Thoracic aorta (tissue), 2 donors: Measurements from ENCODE around the gene GPR108. TPM values are rescaled to one million over a fixed set of nuclear protein-coding genes. Genes with fewer than 3 reads are reported as not detected.

Source experiments
- ATAC-seq: fragments of 150-250 bp; one replicate; pipeline ENCODE4 v1.8.0; 2017; ENCODE audit warnings: low read depth; ENCODE audit not compliant: insufficient number of reproducible peaks, low FRiP score
- DNase-seq: peaks from one replicate; pipeline ENCODE4 v3.0.0-alpha.2; 2020; ENCODE audit warnings: low spot score
- H3K27ac ChIP-seq, 2 donors: fragments of 200-600 bp; sonication (generic); 1 replicate in 1 of 2; 2 replicates in 1 of 2; pipeline ENCODE4 v1.5.1; 2016; ENCODE audit warnings: mild to moderate bottlenecking in 2 of 2, moderate library complexity in 2 of 2
- H3K27me3 ChIP-seq: fragments of 200-600 bp; sonication (generic); replicated peaks from 2 replicates; pipeline ENCODE4 v1.6.0; 2016; ENCODE audit warnings: mild to moderate bottlenecking; ENCODE audit not compliant: insufficient read depth
- H3K36me3 ChIP-seq: fragments of 200-600 bp; sonication (generic); one replicate; pipeline ENCODE4 v1.5.1; 2016
- H3K4me1 ChIP-seq, 2 donors: fragments of 200-600 bp; sonication (generic); 1 replicate in 1 of 2; 2 replicates in 1 of 2; pipeline versions ENCODE4 v1.5.1 to v1.6.0; 2016; ENCODE audit warnings: low read depth in 2 of 2, mild to moderate bottlenecking in 1 of 2; ENCODE audit not compliant: control insufficient read depth in 1 of 2
- H3K4me3 ChIP-seq: fragments of 200-600 bp; sonication (generic); 2 replicates; pipeline ENCODE4 v1.5.1; 2016; ENCODE audit warnings: mild to moderate bottlenecking
- H3K9me3 ChIP-seq: fragments of 200-600 bp; sonication (generic); 2 replicates; pipeline ENCODE4 v1.5.1; 2016
- total RNA-seq, 2 donors: library from RNA; depleted of rRNA; stranded (reverse); fragments of >200 nt; gene quantifications; one replicate each; pipeline versions ENCODE4 v1.1.0 to v1.2.3, GENCODE V29; 2016
- TF ChIP-seq, protein P1 (sequence below): fragments of 200-600 bp; sonication (generic); IDR thresholded peaks from one replicate; pipeline ENCODE4 v1.5.1; 2019; ENCODE audit warnings: antibody characterized with exemption

Gene GPR108
- total RNA-seq, 2 donors from 2014 or later = 32.2 to 84.2 TPM

DNA sequence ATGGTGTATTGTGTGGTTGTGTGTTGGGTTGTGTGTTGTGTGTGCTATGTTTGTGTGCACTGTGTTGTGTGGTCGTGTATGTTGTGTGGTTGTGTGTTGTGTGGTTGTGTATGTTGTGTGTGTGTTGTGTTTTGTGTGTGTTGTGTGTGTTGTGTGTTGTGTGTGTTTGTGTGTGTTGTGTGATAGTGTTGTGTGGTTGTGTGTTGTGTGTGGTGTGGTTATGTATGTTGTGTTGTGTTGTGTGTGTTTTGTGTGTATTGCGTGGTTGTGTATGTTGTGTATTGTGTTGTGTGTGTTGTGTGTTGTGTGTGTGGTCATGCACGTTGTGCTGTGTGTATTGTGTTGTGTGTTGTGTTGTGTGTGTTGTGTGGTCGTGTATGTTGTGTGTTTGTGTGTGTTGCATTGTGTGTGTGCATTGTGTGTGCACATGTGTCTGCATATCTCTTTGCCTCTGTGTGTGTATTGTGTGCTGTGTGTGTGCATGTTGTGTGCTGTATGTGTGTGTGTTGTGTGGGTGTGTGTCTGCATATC lies 19.9 kb downstream of the GPR108 start:
- H3K36me3 ChIP-seq = no peaks in the 10 kb centered on the region
- DNase-seq (no peak), ATAC-seq (no peak)
- no peak overlapping the region for H3K27ac ChIP-seq
- no peaks in the 10 kb centered on the region for H3K27me3 ChIP-seq
- no peaks in the 10 kb centered on the region for H3K4me1 ChIP-seq
- no peaks in the 10 kb centered on the region for H3K9me3 ChIP-seq
- TF ChIP-seq, protein P1, sequence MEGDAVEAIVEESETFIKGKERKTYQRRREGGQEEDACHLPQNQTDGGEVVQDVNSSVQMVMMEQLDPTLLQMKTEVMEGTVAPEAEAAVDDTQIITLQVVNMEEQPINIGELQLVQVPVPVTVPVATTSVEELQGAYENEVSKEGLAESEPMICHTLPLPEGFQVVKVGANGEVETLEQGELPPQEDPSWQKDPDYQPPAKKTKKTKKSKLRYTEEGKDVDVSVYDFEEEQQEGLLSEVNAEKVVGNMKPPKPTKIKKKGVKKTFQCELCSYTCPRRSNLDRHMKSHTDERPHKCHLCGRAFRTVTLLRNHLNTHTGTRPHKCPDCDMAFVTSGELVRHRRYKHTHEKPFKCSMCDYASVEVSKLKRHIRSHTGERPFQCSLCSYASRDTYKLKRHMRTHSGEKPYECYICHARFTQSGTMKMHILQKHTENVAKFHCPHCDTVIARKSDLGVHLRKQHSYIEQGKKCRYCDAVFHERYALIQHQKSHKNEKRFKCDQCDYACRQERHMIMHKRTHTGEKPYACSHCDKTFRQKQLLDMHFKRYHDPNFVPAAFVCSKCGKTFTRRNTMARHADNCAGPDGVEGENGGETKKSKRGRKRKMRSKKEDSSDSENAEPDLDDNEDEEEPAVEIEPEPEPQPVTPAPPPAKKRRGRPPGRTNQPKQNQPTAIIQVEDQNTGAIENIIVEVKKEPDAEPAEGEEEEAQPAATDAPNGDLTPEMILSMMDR = no peak
- H3K4me3 ChIP-seq = no peak overlapping the region

DNA sequence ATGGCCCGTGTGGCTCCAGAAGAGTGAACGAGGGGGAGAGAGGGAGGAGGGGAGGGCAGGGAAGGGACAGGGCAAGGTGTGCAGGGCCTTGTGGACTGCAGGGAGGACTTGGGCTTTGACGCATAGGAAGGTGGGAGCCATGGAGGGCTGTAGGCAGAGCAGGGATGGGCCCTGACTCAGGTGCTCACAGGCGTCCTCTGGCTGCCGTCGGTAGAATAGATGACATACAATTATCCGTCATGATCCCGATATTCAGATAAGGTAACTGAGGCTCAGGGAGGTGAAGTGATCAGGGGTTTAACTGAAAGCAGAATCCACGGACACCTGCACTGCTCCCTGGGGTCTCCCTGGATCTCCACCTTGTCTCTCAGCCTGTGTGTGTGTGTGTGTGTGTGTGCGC lies 20.3 kb downstream of the GPR108 start:
- Histone ChIP-seq H3K9me3 (no peaks in the 10 kb centered on the region), H3K27ac (no peak overlapping the region), H3K4me3 (no peak overlapping the region), H3K27me3 (no peaks in the 10 kb centered on the region), H3K36me3 (no peaks in the 10 kb centered on the region), H3K4me1 (no peaks in the 10 kb centered on the region)
- TF ChIP-seq, protein P1 = no peak
- ATAC-seq (no peak), DNase-seq (no peak)

DNA sequence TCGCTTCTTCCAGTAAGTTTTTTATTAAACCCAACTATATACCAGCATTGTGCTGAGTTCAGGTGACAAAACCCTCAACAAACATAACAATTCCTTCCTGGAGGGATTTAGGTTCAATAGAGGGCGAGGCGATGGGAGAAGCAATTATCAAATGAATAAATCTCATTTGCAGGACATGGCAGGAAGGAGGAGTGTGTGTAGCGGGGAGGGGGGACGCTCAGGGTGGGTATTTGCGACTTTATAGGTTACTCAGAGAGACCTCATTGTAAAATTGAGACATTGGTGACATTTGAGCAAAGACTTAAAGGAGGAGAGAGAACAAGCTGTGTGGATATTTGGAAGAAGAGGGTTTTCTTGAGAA lies 20.8 kb downstream of the GPR108 start:
- DNase-seq (no peak), ATAC-seq (no peak)
- no peaks in the 10 kb centered on the region for H3K4me1 ChIP-seq
- no peak overlapping the region for H3K27ac ChIP-seq
- no peaks in the 10 kb centered on the region for H3K9me3 ChIP-seq
- TF ChIP-seq, protein P1 = no peak
- no peaks in the 10 kb centered on the region for H3K27me3 ChIP-seq
- H3K4me3 ChIP-seq = no peak overlapping the region
- H3K36me3 ChIP-seq = no peaks in the 10 kb centered on the region

DNA sequence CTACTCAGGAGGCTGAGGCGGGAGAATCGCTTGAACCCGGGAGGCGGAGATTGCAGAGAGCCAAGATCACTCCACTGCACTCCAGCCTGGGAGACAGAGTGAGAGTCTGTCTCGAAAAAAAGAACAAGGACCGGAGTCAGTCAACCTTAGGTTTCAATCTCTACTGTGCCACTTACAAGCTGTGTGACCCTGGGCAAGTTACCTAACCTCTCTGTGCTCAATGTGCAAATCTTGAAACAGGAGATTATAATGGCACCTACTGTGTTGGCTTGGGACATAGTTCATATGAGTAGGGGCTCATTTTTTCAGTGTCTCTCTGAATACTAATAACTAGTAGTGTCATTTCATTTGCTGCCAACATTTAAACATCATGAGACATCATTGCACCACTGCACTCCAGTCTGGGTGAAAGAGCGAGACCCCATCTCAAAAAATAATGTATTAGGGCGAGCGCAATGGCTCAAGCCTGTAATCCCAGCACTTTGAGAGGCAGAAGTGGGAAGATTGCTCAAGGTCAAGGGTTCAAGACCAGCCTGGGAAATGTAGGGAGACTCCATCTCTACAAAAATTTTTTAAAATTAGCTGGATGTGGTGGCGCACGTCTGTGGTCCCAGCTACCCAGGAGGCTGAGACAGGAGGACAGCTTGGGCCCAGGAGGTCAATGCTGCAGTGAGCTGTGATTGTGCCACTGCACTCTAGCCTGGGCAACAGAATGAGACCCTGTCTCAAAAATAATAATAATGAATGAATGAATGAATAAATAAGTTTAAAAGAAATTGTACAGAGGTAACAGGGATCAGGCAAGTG lies 22.4 kb downstream of the GPR108 start:
- Histone ChIP-seq H3K27me3 (no peaks in the 10 kb centered on the region), H3K4me3 (no peak overlapping the region), H3K9me3 (no peaks in the 10 kb centered on the region), H3K27ac (no peak overlapping the region), H3K36me3 (no peaks in the 10 kb centered on the region), H3K4me1 (no peaks in the 10 kb centered on the region)
- TF ChIP-seq, protein P1 = no peak
- DNase-seq = no peak
- ATAC-seq = no peak

DNA sequence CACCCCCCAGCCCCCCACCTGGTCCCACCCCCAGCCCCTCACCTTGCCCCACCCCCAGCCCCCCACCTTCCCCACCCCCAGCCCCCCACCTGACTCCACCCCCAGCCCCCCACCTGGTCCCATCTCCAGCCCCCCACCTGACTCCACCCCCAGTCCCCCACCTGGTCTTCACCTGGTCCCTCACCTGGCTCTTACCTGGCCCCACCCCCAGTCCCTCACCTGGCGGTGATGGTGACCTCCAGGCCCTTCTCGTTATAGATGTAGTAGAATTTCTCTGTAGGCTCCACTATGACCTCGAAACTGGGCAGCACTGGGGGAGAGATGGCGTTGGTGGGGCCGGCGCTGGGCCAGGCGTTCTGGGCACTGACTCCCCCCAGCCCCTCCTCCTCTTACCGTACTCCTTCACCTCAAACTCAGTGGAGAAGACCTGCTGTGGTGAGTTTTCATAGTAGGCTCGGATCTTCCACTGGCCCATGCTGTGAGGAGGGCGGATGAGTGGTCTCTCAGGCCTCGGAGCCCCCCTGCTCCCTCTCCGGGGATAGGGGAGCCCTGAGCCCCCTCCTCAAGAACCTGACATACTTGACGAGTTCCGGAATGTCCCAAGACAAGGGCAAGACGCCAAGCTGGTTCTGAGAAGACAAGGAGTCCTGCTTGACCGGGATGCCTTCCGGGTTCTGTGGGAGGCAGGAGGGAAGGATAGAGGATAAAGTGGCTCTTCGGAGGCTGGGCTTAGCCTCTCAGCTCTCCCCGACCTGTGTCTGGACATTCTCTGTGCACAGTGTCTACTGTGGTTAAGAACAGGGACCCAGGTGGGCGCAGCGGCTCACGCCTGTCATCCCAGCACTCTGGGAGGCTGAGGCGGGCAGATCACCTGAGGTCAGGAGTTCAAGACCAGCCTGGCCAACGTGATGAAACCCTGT lies 23.3 kb downstream of the GPR108 start:
- no peaks in the 10 kb centered on the region for H3K27me3 ChIP-seq

More for the DNA sequence above, 23.3 kb downstream of the GPR108 start:
- Histone ChIP-seq H3K36me3 (no peaks in the 10 kb centered on the region), H3K4me3 (no peak overlapping the region), H3K27ac (no peak overlapping the region), H3K9me3 (no peaks in the 10 kb centered on the region), H3K4me1 (no peaks in the 10 kb centered on the region)
- no peak for ATAC-seq
- TF ChIP-seq, protein P1 = no peak
- no peak for DNase-seq
